Measurements from ENCODE around the gene PRKCH.

The PRKCH gene

DNA sequence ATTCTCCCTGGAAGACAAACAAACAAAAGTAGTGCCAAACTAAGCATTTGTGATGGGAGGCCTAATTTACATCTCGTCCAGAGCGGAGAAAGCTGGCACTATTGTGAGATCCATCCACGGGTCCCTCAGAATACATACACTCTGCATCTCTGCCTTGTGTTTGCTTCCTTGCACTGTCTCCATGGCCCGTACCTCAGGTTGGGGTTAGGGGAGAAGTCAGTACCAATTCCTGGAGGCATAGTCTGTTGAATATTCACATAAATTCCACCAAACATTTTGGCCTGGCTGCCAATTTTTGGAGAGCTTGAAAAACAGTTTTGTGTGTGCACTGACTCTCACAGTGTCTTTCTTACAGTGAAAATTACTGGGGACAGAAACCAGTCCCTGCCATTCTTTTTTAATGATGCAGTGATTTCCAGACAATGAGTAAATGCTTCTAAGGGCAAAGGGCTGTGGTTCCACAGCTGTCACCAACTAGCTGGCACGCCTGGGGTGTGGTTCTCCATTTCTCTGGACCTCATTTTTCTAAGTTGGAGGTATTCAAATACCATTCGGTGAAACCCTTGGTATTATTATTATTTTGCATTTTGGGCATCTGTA lies 254.3 kb downstream of the PRKCH start:
- no peak for ATAC-seq
- no peak for TF ChIP-seq BACH2 (CRISPR knock-in tag; IDR thresholded peaks at IDR 0.05; ENCODE audit: borderline replicate concordance)
- TF ChIP-seq ZNF565 (CRISPR knock-in tag; conservative IDR thresholded peaks at IDR 0.05; ENCODE audit: low read depth), result no peak
- TF ChIP-seq ISL1 (CRISPR knock-in tag; IDR thresholded peaks at IDR 0.05), result 0 out of 2 replicates have a peak, but pooled peaks have one; percentile 31
- no peak for TF ChIP-seq ZNF70 (CRISPR knock-in tag; IDR thresholded peaks at IDR 0.05)
- no peak for TF ChIP-seq ESRRG (CRISPR knock-in tag; IDR thresholded peaks at IDR 0.05)
- no peak for TF ChIP-seq OSR1 (CRISPR knock-in tag; IDR thresholded peaks at IDR 0.05)
- no peak for TF ChIP-seq RARB (CRISPR knock-in tag; IDR thresholded peaks at IDR 0.05)
- TF ChIP-seq ZFP30 (CRISPR knock-in tag; IDR thresholded peaks at IDR 0.05), result no peak

DNA sequence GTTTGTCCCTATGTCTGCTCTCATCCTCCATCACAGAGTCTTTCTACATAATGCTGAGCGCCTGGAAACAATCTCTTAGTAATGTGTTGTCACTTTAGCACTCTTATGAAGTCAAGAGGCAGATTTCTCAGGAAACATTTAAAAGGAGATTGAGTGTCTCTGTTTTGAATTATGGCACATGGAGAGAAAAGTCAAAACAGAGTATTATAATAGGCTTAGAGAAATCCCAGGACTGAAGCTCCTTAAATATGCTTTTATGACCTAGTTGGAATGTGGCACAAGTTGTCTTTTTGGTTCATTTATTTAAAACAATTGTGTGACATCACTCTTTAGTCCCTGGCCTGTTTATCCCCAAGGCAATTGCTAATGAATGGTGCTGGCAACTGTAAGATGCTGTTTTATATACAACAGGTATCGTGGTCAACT lies 256.1 kb downstream of the PRKCH start:
- peak; percentile 81 for ATAC-seq
- TF ChIP-seq TSHZ2 (CRISPR knock-in tag; IDR thresholded peaks at IDR 0.05) (peak; percentile 97), RARB (CRISPR knock-in tag; IDR thresholded peaks at IDR 0.05) (0 out of 2 replicates have a peak, but pooled peaks have one; percentile 67), ESRRG (CRISPR knock-in tag; IDR thresholded peaks at IDR 0.05) (0 out of 2 replicates have a peak, but pooled peaks have one; percentile 75), GLIS3 (CRISPR knock-in tag; IDR thresholded peaks at IDR 0.05) (peak; percentile 71; the same call in 1 of the 2 replicates), ZNF565 (CRISPR knock-in tag; conservative IDR thresholded peaks at IDR 0.05; ENCODE audit: low read depth) (peak; percentile 80), ARNTL (CRISPR knock-in tag; IDR thresholded peaks at IDR 0.05; ENCODE audit: borderline replicate concordance, low read depth) (no peak), ZNF70 (CRISPR knock-in tag; IDR thresholded peaks at IDR 0.05) (peak; percentile 48; the same call in 1 of the 2 replicates), TOX (CRISPR knock-in tag; IDR thresholded peaks at IDR 0.05; ENCODE audit: borderline replicate concordance) (peak; percentile 93), CSRNP3 (CRISPR knock-in tag; IDR thresholded peaks at IDR 0.05) (peak; percentile 95; the same call in 1 of the 2 replicates), BACH2 (CRISPR knock-in tag; IDR thresholded peaks at IDR 0.05; ENCODE audit: borderline replicate concordance) (no peak), OSR1 (CRISPR knock-in tag; IDR thresholded peaks at IDR 0.05) (no peak), PATZ1 (CRISPR knock-in tag; IDR thresholded peaks at IDR 0.05; ENCODE audit: borderline replicate concordance) (no peak; the same call in 1 of the 2 replicates), ZC3H10 (CRISPR knock-in tag; IDR thresholded peaks at IDR 0.05) (peak; percentile 96), SNAI2 (CRISPR knock-in tag; IDR thresholded peaks at IDR 0.05) (peak; percentile 65; the same call in 1 of the 2 replicates), ZFP30 (CRISPR knock-in tag; IDR thresholded peaks at IDR 0.05) (peak; percentile 50; the same call in 1 of the 2 replicates), ZFP3 (CRISPR knock-in tag; IDR thresholded peaks at IDR 0.05) (peak; percentile 74; the same call in 1 of the 2 replicates), PPARA (CRISPR knock-in tag; IDR thresholded peaks at IDR 0.05; ENCODE audit: borderline replicate concordance) (no peak), CSDC2 (CRISPR knock-in tag; IDR thresholded peaks at IDR 0.05) (no peak), TCF4 (CRISPR knock-in tag; IDR thresholded peaks at IDR 0.05; ENCODE audit: borderline replicate concordance) (peak; percentile 98), ZNF8 (CRISPR knock-in tag; IDR thresholded peaks at IDR 0.05) (peak; percentile 53), ISL1 (CRISPR knock-in tag; IDR thresholded peaks at IDR 0.05) (peak; percentile 98)
- TF ChIP-seq, protein P1, sequence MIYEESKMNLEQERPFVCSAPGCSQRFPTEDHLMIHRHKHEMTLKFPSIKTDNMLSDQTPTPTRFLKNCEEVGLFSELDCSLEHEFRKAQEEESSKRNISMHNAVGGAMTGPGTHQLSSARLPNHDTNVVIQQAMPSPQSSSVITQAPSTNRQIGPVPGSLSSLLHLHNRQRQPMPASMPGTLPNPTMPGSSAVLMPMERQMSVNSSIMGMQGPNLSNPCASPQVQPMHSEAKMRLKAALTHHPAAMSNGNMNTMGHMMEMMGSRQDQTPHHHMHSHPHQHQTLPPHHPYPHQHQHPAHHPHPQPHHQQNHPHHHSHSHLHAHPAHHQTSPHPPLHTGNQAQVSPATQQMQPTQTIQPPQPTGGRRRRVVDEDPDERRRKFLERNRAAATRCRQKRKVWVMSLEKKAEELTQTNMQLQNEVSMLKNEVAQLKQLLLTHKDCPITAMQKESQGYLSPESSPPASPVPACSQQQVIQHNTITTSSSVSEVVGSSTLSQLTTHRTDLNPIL (CRISPR knock-in tag; IDR thresholded peaks at IDR 0.05; ENCODE audit: low read depth), result peak; percentile 94
- TF ChIP-seq, protein P2, sequence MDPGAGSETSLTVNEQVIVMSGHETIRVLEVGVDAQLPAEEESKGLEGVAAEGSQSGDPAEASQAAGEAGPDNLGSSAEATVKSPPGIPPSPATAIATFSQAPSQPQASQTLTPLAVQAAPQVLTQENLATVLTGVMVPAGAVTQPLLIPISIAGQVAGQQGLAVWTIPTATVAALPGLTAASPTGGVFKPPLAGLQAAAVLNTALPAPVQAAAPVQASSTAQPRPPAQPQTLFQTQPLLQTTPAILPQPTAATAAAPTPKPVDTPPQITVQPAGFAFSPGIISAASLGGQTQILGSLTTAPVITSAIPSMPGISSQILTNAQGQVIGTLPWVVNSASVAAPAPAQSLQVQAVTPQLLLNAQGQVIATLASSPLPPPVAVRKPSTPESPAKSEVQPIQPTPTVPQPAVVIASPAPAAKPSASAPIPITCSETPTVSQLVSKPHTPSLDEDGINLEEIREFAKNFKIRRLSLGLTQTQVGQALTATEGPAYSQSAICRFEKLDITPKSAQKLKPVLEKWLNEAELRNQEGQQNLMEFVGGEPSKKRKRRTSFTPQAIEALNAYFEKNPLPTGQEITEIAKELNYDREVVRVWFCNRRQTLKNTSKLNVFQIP (CRISPR knock-in tag; IDR thresholded peaks at IDR 0.05; ENCODE audit: borderline replicate concordance, low read depth), result 0 out of 2 replicates have a peak, but pooled peaks have one; percentile 51

All from SK-N-SH treated with all-trans-retinoic acid at 6 μM for 48 hours (cell line).